Large intestine (tissue), 3 donors: ENCODE data around the gene TMCC3. TPM values are rescaled to one million over a fixed set of nuclear protein-coding genes. Genes with fewer than 3 reads are reported as not detected.

Source experiments
- DNase-seq, 2 donors: peaks; one replicate each; pipeline versions ENCODE4 v3.0.0 to v3.0.0-alpha.2; 2013
- H3K27ac ChIP-seq: one replicate; pipeline ENCODE4 v1.5.1; 2013; ENCODE audit warnings: low read length
- H3K27me3 ChIP-seq: 2 replicates; pipeline ENCODE4 v1.6.1; 2013; ENCODE audit warnings: low read length; ENCODE audit not compliant: control insufficient read depth, insufficient read depth
- H3K36me3 ChIP-seq: 2 replicates; pipeline ENCODE4 v1.6.1; 2013; ENCODE audit warnings: low read length; ENCODE audit not compliant: control insufficient read depth, insufficient read depth
- H3K4me1 ChIP-seq: one replicate; pipeline ENCODE4 v1.6.1; 2013; ENCODE audit warnings: low read length; ENCODE audit not compliant: control insufficient read depth, insufficient read depth
- H3K4me3 ChIP-seq: one replicate; pipeline ENCODE4 v1.5.1; 2013; ENCODE audit warnings: low read length
- H3K9me3 ChIP-seq: one replicate; pipeline ENCODE4 v1.6.1; 2013; ENCODE audit warnings: mild to moderate bottlenecking, low read depth, low read length, moderate library complexity; ENCODE audit not compliant: control insufficient read depth
- WGBS: methylation state at CpG from one replicate; pipeline ENCODE4 v1.1.5; 2013; ENCODE audit warnings: low lambda C conversion rate; ENCODE audit not compliant: insufficient coverage; 5-methylcytosine and 5-hydroxymethylcytosine counted together
- polyA plus RNA-seq: library from polyadenylated mRNA; unstranded; fragments of 120-200 nt; gene quantifications from one replicate; pipeline ENCODE4 v1.2.1, GENCODE V29; 2013

TMCC3 gene
- polyA plus RNA-seq, 1 donor, result 24.3 TPM

DNA sequence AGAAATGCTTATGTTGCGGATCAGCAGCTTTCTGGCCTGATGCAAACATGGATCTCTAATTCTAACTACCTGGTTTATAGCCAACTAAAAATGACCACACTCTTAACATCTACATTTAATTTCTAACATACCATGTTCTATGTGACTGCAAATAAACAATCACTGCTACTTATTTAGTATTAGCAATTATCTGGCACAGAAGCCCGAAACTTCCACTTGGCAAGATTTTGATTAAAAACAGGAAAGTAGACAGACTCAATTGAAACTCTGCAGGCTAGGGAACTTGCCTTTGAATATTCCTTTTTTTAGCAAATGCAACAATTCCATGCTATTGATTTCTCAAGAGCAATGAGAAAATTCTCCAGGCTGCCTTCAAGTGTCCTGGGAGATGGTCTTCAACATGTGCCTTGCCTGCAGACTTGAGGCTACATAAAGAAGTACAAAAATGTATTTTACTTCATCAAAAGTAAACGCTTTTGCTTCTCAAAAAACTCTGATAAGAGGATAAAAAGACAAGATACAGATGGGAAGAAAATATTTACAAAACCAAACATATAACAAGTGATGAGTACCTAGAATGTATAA, 9.1 kb upstream of the TMCC3 start:
- H3K36me3 ChIP-seq, result no peaks in the 10 kb centered on the region
- 84% methylated on average over 2 of the region's 3 CpGs for WGBS

GRCh38 chr12:94658931-94659330, 8.6 kb upstream of the TMCC3 start:
- WGBS, result no CpG with 5 or more reads among the region's 1 CpG
- Histone ChIP-seq H3K36me3 (no peaks in the 10 kb centered on the region), H3K9me3 (no peaks in the 10 kb centered on the region), H3K4me3 (no peak overlapping the region), H3K27ac (no peak overlapping the region), H3K4me1 (no peaks in the 10 kb centered on the region), H3K27me3 (no peaks in the 10 kb centered on the region)
- no peak for DNase-seq

More for the DNA sequence above, 9.1 kb upstream of the TMCC3 start:
- Histone ChIP-seq H3K27me3 (no peaks in the 10 kb centered on the region), H3K4me3 (no peak overlapping the region), H3K4me1 (no peaks in the 10 kb centered on the region), H3K9me3 (no peaks in the 10 kb centered on the region), H3K27ac (no peak overlapping the region)
- DNase-seq, result no peak

- Histone ChIP-seq H3K27ac (no peak overlapping the region), H3K9me3 (no peaks in the 10 kb centered on the region), H3K36me3 (no peaks in the 10 kb centered on the region), H3K27me3 (no peaks in the 10 kb centered on the region), H3K4me1 (no peaks in the 10 kb centered on the region), H3K4me3 (no peak overlapping the region)
- no CpG with 5 or more reads among the region's 4 CpGs for WGBS
- DNase-seq, result no peak
These were observed 6.2 kb upstream of the TMCC3 start for GRCh38 chr12:94656556-94656955.

DNA sequence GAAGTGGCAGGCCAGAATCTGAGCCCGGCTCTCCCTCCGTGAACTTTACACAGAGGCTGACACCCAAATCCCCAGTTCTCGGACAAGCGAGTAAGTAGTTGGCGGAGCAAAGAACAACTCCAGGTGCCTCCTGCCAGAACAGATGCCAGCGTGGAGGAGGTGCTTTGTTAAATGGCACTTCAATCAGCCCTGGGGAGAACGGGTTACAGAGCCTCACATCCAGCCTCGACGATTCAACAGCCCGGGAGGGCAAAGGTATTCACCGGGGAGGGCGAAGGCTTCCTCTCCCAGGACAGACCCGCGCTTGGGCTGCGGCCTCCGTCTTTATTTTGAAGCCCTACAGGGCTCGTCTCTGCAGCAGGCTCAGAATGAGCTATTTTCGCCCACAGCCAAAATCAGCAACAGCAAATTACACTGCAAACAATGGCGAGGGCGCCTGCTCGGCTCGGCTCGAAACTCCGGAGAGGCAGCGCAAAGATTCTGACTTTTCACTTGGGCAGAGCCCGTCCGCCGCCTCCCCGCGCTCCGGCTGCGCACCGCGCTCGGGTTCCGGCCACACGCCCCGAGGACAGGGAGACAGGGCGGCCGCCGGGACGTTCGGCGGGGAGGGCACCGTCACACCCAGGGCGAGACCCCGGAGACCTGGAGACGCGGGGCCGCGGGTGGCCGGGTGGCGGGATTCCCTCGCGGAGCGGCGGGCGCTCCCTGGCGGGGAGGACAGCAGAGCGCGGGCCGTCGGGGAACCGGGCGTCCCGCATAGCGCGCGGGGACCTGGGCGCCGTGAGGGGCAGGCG, 811 bp downstream of the TMCC3 start:
- peaks cover 2% of the 10 kb centered on the region for H3K27me3 ChIP-seq
- no peaks in the 10 kb centered on the region for H3K4me1 ChIP-seq
- H3K4me3 ChIP-seq, result peak overlapping the region; percentile 73
- H3K9me3 ChIP-seq, result no peaks in the 10 kb centered on the region
- no CpG with 5 or more reads among the region's 72 CpGs for WGBS
- DNase-seq, result peak; percentile 27 to 76
- H3K27ac ChIP-seq, result peak overlapping the region; percentile 70
- H3K36me3 ChIP-seq, result no peaks in the 10 kb centered on the region

- H3K4me3 ChIP-seq, result no peak overlapping the region
- no peak overlapping the region for H3K27ac ChIP-seq
- H3K9me3 ChIP-seq, result no peaks in the 10 kb centered on the region
- WGBS, result 80% methylated on average over 2 of the region's 4 CpGs
- no peaks in the 10 kb centered on the region for H3K36me3 ChIP-seq
- no peak for DNase-seq
- no peaks in the 10 kb centered on the region for H3K4me1 ChIP-seq
- peaks cover 2% of the 10 kb centered on the region for H3K27me3 ChIP-seq
These were observed 1.8 kb downstream of the TMCC3 start for GRCh38 chr12:94648578-94648977.

- Histone ChIP-seq H3K27me3 (peaks cover under 1% of the 10 kb centered on the region), H3K9me3 (no peaks in the 10 kb centered on the region), H3K36me3 (no peaks in the 10 kb centered on the region), H3K4me1 (no peaks in the 10 kb centered on the region), H3K4me3 (no peak overlapping the region), H3K27ac (no peak overlapping the region)
- peak; percentile 24 to 30 for DNase-seq
- WGBS, result 88% methylated on average over 1 of the region's 14 CpGs
These were observed 6.0 kb downstream of the TMCC3 start for GRCh38 chr12:94644141-94644979.

- no peak overlapping the region for H3K4me3 ChIP-seq
- no peaks in the 10 kb centered on the region for H3K4me1 ChIP-seq
- H3K27ac ChIP-seq, result no peak overlapping the region
- DNase-seq, result no peak
- H3K27me3 ChIP-seq, result no peaks in the 10 kb centered on the region
- WGBS, result no CpG with 5 or more reads among the region's 3 CpGs
- no peaks in the 10 kb centered on the region for H3K9me3 ChIP-seq
- H3K36me3 ChIP-seq, result no peaks in the 10 kb centered on the region
These were observed 6.8 kb downstream of the TMCC3 start for GRCh38 chr12:94643606-94644005.

- DNase-seq, result no peak
These were observed 9.1 kb downstream of the TMCC3 start for GRCh38 chr12:94641283-94641682.

GRCh38 chr12:94640134-94640928, 10.0 kb downstream of the TMCC3 start:
- no peaks in the 10 kb centered on the region for H3K9me3 ChIP-seq

More at GRCh38 chr12:94641283-94641682, 9.1 kb downstream of the TMCC3 start:
- Histone ChIP-seq H3K4me3 (no peak overlapping the region), H3K36me3 (no peaks in the 10 kb centered on the region), H3K9me3 (no peaks in the 10 kb centered on the region), H3K27ac (no peak overlapping the region), H3K4me1 (no peaks in the 10 kb centered on the region), H3K27me3 (no peaks in the 10 kb centered on the region)
- no CpG with 5 or more reads among the region's 7 CpGs for WGBS

DNA sequence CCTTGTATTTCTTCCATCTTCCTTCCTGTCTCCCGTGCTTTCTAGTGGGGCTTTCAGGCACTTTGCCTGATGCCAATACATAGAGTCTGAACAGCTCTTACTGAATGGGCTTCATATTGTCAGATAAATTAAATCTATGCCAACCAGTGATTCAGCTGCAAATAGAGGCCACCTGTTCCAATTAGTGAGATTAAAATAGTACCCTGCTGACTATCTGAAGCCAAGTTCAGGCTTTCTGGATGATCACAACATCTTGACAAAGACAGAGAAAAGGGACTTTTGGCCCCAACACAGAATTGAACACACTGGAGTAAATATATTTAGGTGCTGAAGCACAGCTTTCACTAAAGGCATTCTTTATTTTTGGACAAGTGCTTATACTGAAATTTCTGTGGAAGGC, 11.8 kb downstream of the TMCC3 start:
- H3K4me3 ChIP-seq, result no peak overlapping the region
- no CpG with 5 or more reads among the region's 1 CpG for WGBS
- no peaks in the 10 kb centered on the region for H3K4me1 ChIP-seq
- H3K27me3 ChIP-seq, result no peaks in the 10 kb centered on the region
- no peak for DNase-seq
- H3K36me3 ChIP-seq, result no peaks in the 10 kb centered on the region
- no peaks in the 10 kb centered on the region for H3K9me3 ChIP-seq
- H3K27ac ChIP-seq, result no peak overlapping the region

More at GRCh38 chr12:94640134-94640928, 10.0 kb downstream of the TMCC3 start:
- Histone ChIP-seq H3K4me1 (no peaks in the 10 kb centered on the region), H3K36me3 (no peaks in the 10 kb centered on the region), H3K4me3 (no peak overlapping the region), H3K27me3 (no peaks in the 10 kb centered on the region), H3K27ac (no peak overlapping the region)
- peak in 1 of 2 donors; percentile 18 for DNase-seq
- WGBS, result 100% methylated on average over 1 of the region's 10 CpGs
